Suppressor macrophage (primary cell): ENCODE measurements around the gene ZNHIT1.
"Not testable (repeated sequence)": the region's sequence is repeated elsewhere in the genome, so short reads cannot be mapped to it uniquely, and the experiment has no call there.

ENCODE experiments used
- DNase-seq, 4 experiments: peaks; one replicate each; pipeline ENCODE4 v3.0.0-alpha.2; 2020 to 2022

Gene ZNHIT1

GRCh38 chr7:101241443-101242349, 23.7 kb downstream of the ZNHIT1 start:
- no peak for DNase-seq

DNA sequence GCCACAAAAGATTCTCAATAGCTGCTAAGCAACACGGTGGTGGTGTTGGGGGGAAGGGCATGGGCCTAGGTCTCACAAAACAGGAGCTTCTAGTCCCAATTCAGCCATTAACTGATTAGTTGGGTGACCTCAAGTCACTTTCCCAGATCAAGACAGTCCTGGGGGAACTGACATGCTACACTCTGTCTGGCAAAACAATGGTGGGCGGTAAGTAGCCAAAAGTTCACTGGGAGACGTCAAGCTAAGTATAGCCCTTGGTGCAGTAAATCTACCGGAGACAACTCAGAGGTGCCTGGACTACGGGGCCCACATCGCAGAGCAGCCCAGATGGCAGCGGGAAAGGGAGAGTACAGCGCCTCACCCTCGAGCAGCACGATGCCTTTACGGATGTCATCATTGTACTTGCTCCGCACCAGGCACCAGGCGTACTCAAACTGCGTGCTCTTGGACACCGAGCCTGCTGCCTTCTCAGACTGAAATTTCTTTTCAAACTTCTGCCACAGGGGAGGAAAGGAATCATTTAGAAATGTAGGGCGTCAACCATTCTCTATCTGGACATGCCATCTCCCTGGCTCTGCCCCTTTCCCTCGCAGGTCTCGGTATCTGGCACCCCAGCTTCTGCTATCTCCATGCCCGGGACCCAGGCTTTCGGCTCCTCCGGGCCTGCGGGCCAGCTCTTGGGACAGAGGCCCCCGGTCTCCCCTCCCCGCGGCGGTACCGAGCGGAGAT, 25.8 kb downstream of the ZNHIT1 start:
- peak; percentile 19 to 60 (median 48) for DNase-seq

DNA sequence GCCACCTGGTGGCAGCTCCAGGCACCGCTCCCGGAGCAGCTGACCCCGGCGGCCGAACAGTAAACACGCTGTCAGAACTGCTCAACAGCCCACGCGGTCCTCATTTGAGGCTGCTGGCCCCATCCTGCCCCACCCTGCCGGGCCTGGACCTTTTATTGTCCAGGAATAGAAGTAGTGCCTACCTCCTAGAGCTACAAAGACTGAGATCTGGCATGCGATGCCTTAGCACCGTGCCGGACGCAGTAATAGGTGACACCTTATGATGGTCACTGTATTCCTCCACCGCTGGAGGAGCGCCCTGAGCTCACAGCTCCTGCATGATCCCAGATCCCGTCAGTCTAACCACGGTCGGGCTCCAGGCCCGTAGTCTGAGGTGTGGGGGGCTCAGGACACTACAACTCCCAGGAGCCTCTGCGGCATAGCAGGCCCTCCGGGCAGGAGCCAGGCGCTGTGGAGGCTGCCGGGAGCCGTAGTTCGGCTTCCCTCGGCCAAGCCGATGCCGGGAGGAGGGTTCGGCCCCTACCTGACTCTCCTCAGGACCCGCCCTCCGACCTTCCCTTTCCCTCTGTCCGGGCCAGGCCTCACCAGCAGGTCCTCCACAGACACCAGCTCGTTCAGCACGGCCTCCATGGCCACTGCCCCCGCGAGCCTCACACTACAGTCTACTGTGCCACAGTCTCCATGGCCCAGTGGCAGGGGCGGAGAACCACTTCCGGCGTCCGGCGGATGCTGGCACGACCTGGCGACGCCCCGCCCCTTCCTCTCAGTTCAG, 26.6 kb downstream of the ZNHIT1 start, which contains the start of gene FIS1:
FIS1 (minus strand) TSS at position 707 of the 772 bp plus-strand sequence; CDS start at position 630, 77 bp downstream.
- peak; percentile 91 to 96 (median 94) for DNase-seq

DNA sequence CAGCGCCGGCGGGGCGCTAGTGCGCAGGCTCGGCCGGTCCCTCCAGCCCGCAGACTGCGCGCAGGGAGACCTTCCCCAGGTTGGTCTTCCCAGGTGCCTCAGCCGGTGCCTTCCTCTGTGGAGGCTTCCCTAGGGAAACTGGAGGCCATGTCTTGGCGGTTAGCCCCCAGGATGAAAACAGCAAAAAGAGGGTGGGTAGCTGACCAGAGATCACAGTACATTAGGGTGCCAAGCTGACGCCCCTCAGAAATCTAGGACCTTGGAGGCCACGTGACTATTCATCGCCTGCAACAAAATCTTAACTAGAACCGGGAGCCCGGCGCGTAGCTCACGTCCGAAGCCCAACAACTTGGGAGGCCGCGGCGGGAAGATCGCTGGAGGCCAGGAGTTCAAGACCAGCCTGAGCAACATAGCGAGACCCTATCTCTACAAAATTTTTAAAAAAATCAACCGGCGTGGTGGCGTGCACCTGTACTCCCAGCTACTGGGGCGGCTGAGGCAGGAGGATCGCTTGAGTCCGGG, 27.2 kb downstream of the ZNHIT1 start:
- no peak for DNase-seq

GRCh38 chr7:101248276-101248675, 30.3 kb downstream of the ZNHIT1 start:
- no peak for DNase-seq

- no peak for DNase-seq
Measured at GRCh38 chr7:101250324-101250723, 32.4 kb downstream of the ZNHIT1 start.

DNA sequence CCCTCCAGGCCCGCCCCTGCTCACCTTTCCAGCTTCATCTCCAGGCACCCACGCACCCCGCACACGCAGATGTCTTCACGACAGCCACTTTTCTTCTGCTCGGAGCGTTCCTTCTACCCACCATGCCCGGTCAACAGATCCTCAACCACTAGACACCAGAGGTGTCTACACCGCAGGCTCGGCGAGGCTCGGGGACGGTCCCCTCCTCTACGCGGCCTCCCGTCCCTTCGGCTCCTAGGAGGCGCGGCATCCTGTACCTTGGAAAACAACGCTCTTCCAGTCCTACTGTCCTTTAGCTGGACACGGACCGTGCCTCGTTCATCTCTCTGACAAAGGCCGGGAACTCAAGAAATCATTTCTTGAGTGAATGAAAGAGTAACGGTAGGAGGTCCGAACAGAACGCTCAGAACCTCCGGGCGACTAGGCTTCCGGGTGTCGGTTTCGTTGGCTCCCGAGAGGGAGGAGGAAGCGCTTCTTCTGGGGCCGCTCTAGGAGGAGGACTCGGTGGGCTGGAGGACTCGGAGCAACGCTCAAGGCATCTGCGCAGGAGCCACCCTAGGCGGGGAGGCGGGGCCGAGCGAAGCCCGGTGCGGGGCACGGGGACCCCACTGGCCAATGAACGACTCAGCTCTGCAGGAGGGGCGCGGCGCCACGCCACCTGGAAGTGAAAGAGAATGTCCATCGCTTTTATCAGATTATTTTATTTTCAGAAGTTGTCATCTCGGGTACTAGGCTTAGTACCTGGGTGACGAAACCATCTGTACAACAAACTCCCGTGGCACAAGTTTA, 34.1 kb downstream of the ZNHIT1 start:
- DNase-seq: peak; percentile 98 to 100 (median 99)

- DNase-seq: not testable (repeated sequence)
Measured at GRCh38 chr7:101253199-101253598, 35.2 kb downstream of the ZNHIT1 start.

DNA sequence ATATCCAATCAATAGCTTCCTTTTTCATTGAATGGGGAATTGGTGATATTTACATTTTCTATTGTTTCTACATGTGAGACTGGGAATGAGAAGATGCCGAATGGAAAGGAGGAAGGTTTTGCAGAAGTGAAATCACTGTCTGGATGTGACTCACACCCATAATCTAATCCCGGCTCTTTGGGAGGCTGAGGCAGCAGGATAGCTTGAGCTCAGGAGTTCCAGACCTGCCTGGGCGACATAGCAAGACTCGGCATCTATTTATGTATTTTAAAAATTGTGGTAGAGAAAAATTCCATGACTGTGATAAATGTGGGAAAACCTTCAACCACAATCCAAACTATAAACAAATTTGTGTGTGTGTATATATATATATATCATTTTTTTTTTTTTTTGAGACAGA, 37.8 kb downstream of the ZNHIT1 start:
- peak in 3 of 4 experiments; percentile 11 to 47 (median 37) for DNase-seq

GRCh38 chr7:101258243-101258731, 40.3 kb downstream of the ZNHIT1 start:
- no peak for DNase-seq

DNA sequence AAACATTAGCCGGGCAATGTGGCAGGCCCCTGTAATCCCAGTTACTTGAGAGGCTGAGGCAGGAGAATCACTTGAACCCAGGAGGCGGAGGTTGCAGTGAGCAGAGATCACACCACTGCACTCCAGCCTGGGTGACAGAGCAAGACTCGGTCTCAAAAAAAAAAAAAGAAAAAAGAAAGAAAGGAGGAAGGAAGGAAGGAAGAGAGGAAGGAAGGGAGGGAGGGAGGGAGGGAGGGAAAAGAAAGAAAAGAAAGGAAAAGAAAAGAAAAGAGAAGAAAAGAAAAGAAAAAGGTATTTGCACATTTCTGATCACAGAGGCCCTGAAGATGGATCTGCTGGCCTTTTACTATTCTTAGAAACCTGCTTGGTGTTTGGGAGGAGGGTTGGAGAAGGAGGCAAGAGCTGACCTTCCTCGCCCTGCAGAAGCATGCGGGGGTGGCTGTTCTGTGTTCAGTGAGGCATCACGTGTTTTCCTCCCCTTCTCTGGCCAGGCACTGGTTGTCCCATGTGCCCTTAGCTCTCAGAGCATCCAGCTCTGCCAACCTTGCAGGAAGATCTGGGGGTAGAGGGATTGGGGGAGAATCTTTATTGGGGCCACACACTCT, 46.2 kb downstream of the ZNHIT1 start:
- DNase-seq: peak; percentile 50 to 73 (median 62)

DNA sequence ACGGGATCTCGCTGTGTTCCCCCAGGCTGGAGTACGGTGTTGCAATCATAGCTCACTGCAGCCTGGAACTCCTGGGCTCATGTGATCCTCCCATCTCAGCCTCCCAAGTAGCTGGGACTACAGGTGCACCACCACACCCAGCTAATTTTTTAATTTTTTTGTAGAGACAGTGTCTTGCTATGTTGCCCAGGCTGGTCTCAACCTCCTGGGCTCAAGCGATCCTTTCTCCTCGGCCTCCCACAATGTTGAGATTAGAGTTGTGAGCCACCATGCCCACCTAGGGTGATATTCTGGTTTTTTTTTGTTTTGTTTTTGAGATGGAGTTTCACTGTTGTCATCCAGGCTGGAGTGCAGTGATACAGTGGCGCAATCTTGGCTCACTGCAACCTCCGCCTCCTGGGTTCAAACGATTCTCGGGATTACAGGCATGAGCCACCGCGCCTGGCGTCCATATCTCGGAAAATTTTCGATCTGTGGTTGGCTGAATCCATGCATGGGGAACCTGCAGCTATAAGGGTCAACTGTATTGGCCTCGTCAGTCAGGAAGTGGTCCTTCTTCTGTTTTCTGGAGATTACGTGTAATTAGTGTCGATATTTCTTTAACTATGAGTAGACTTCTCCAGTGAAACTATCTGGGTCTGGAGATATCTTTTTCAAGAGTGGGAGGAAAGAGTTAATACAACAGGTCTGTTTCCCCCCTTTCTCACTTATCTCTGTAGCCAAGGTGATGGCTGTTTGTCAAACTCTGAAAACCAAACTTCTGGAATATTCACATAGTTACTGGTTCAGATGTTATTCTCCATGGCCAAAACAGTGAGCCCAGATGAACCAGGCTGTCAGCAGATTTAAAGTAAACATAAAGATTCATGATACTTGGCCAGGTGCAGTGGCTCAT, 47.9 kb downstream of the ZNHIT1 start:
- DNase-seq: no peak

DNA sequence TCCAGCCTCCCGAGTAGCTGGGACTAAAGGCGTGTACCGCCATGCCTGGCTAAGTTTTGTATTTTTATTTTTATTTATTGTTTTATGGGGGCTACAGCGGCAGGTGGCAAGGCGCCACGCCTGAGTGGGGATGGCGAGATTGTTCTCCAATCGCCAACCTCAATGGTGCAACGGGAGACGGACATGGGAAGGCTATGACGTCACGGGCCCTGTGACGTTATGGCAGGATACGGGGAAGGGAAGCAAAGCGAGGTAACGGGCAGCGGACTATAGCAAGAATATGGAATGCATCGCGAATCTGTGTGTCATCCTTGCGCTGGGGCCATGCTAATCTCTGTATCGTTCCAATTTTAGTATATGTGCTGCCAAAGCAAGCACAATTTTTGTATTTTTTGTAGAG, 51.7 kb downstream of the ZNHIT1 start:
- no peak for DNase-seq

DNA sequence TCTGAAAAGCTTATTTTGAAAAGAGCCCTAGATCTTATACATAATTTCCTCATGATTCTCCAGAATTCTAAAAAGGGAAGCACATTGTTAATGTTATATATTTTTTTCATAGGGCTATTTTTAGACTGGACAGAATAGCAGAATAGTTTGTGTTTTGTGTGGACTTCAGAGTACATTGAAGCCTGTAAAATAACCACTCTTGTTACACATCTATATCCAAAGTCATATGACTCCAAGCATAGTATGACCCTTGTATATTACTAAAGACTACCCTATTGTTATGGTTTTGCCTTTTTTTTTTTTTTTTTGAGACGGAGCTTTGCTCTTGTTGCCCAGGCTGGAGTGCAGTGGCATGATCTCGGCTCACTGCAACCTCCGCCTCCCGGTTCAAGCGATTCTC, 53.1 kb downstream of the ZNHIT1 start:
- peak in 2 of 4 experiments; percentile 32 to 40 for DNase-seq

DNA sequence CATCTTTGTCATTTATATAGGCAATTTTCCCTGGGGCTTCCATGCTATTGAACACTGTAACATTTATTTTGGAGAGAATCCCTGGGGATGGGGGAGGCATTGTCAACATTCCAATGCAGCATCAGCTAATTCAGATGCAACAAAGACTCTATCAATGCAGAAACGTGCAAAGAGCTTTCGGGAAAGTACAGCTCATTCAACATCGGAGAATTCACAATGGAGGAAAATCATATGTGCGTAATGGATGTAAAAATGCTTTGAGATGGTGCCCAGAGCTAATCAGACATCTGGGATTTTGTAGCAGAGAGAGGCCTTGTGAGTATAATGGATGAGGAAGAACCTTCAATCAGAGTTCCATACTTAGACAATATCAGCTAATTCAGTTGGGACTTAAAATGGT, 55.2 kb downstream of the ZNHIT1 start:
- DNase-seq: no peak
